PFSK-1 (cell line): Measurements from ENCODE around the gene VPS37C.

Source experiments
- FOXP2 ChIP-seq: optimal IDR thresholded peaks from 2 replicates; pipeline ENCODE3; 2011; ENCODE audit warnings: borderline replicate concordance, control low read depth, inconsistent platforms; ENCODE audit not compliant: insufficient read depth; ENCODE audit errors: extremely low read length, extremely low read depth
- POLR2AphosphoS5 ChIP-seq: IDR thresholded peaks from 2 replicates; pipeline ENCODE4 v1.6.1; 2012; ENCODE audit warnings: low read depth, mild to moderate bottlenecking, control low read depth, low read length, moderate library complexity
- SIN3A ChIP-seq: IDR thresholded peaks from 2 replicates; pipeline ENCODE4 v1.6.1; 2012; ENCODE audit warnings: mild to moderate bottlenecking, low read length, moderate library complexity, borderline replicate concordance; ENCODE audit not compliant: insufficient read depth
- TAF1 ChIP-seq: IDR thresholded peaks from 2 replicates; pipeline ENCODE4 v1.6.1; 2012; ENCODE audit warnings: low read length, control low read depth, borderline replicate concordance; ENCODE audit not compliant: insufficient read depth
- TF ChIP-seq, protein P1 (sequence below), 2 experiments: IDR thresholded peaks; 2 replicates each; pipeline versions ENCODE4 v1.6.1 to v1.8.0; 2011 to 2012; ENCODE audit warnings: low read depth in 2 of 2, low read length in 2 of 2, control low read depth in 1 of 2, inconsistent platforms in 1 of 2, mild to moderate bottlenecking in 1 of 2, moderate library complexity in 1 of 2; ENCODE audit not compliant: insufficient read depth in 1 of 2

DNA sequence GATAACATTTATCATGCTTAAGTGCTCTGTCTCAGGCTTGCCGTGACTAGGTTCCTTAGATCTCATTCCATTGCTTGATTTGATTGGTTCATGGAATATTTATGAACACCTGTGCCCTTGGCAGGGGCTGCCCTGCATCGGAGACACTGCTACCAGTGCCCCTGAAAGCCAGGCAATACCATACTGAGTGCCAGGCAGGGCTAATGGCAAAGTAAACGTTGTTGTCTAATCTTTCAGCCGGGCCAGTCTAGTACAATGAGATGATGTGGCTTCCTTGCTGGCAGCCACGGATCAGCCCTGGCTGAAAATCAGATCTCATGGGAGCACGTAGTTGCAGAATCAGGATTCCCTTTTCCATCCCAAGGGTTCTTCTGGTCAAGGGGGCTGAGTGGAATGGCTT, 37.1 kb upstream of the VPS37C start:
- TF ChIP-seq, protein P1, sequence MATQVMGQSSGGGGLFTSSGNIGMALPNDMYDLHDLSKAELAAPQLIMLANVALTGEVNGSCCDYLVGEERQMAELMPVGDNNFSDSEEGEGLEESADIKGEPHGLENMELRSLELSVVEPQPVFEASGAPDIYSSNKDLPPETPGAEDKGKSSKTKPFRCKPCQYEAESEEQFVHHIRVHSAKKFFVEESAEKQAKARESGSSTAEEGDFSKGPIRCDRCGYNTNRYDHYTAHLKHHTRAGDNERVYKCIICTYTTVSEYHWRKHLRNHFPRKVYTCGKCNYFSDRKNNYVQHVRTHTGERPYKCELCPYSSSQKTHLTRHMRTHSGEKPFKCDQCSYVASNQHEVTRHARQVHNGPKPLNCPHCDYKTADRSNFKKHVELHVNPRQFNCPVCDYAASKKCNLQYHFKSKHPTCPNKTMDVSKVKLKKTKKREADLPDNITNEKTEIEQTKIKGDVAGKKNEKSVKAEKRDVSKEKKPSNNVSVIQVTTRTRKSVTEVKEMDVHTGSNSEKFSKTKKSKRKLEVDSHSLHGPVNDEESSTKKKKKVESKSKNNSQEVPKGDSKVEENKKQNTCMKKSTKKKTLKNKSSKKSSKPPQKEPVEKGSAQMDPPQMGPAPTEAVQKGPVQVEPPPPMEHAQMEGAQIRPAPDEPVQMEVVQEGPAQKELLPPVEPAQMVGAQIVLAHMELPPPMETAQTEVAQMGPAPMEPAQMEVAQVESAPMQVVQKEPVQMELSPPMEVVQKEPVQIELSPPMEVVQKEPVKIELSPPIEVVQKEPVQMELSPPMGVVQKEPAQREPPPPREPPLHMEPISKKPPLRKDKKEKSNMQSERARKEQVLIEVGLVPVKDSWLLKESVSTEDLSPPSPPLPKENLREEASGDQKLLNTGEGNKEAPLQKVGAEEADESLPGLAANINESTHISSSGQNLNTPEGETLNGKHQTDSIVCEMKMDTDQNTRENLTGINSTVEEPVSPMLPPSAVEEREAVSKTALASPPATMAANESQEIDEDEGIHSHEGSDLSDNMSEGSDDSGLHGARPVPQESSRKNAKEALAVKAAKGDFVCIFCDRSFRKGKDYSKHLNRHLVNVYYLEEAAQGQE (IDR thresholded peaks at IDR 0.05; ENCODE audit: insufficient read depth in 1 of 2, low read depth in 2 of 2, low read length in 2 of 2): no peak
- TF ChIP-seq TAF1 (no peak), POLR2AphosphoS5 (no peak), FOXP2 (no peak), SIN3A (no peak)
